Chondrocyte (in vitro differentiated cells): Measurements from ENCODE around the gene IFNL4. TPM values are rescaled to one million over a fixed set of nuclear protein-coding genes. Genes with fewer than 3 reads are reported as not detected.
"Not testable (repeated sequence)": the region's sequence is repeated elsewhere in the genome, so short reads cannot be mapped to it uniquely, and the experiment has no call there.

Experiments
- DNase-seq: peaks from one replicate; pipeline ENCODE4 v3.0.0; 2021; ENCODE audit warnings: mixed read lengths, low spot score
- H3K27ac Mint-ChIP-seq: one replicate; pipeline ENCODE4 v1.8.0; 2021; ENCODE audit warnings: mild to moderate bottlenecking, moderate library complexity, mixed read lengths; ENCODE audit not compliant: unreplicated experiment
- H3K27me3 Mint-ChIP-seq: 2 replicates; pipeline ENCODE4 v1.8.0; 2021; ENCODE audit warnings: low read depth, mixed read lengths
- H3K36me3 Mint-ChIP-seq: 2 replicates; pipeline ENCODE4 v1.8.0; 2021; ENCODE audit warnings: low read depth, mixed read lengths
- H3K4me1 Mint-ChIP-seq: 2 replicates; pipeline ENCODE4 v1.8.0; 2021; ENCODE audit warnings: low read depth, mild to moderate bottlenecking, mixed read lengths
- H3K4me3 Mint-ChIP-seq: one replicate; pipeline ENCODE4 v1.8.0; 2021; ENCODE audit warnings: mild to moderate bottlenecking, moderate library complexity, mixed read lengths; ENCODE audit not compliant: unreplicated experiment
- H3K9me3 Mint-ChIP-seq: 2 replicates; pipeline ENCODE4 v1.8.0; 2021; ENCODE audit warnings: low read depth, mixed read lengths
- total RNA-seq: library from RNA; stranded (reverse); gene quantifications from 3 replicates; pipeline ENCODE4 v1.2.1, GENCODE V29; 2021
- TF ChIP-seq, protein P1 (sequence below): fragments of 200-600 bp; sonication (generic); IDR thresholded peaks from 2 replicates; pipeline ENCODE4 v1.5.0; 2021; ENCODE audit warnings: antibody characterized with exemption, mild to moderate bottlenecking, moderate library complexity

Gene IFNL4
- total RNA-seq, 1 donor from 2014 or later, result not detected

- Mint-ChIP-seq H3K4me3 (no peak overlapping the region), H3K27ac (no peak overlapping the region), H3K36me3 (peaks cover 2% of the 10 kb centered on the region), H3K27me3 (peaks cover 43% of the 10 kb centered on the region), H3K4me1 (no peaks in the 10 kb centered on the region), H3K9me3 (peaks cover 19% of the 10 kb centered on the region)
- DNase-seq, result no peak
- TF ChIP-seq, protein P1, sequence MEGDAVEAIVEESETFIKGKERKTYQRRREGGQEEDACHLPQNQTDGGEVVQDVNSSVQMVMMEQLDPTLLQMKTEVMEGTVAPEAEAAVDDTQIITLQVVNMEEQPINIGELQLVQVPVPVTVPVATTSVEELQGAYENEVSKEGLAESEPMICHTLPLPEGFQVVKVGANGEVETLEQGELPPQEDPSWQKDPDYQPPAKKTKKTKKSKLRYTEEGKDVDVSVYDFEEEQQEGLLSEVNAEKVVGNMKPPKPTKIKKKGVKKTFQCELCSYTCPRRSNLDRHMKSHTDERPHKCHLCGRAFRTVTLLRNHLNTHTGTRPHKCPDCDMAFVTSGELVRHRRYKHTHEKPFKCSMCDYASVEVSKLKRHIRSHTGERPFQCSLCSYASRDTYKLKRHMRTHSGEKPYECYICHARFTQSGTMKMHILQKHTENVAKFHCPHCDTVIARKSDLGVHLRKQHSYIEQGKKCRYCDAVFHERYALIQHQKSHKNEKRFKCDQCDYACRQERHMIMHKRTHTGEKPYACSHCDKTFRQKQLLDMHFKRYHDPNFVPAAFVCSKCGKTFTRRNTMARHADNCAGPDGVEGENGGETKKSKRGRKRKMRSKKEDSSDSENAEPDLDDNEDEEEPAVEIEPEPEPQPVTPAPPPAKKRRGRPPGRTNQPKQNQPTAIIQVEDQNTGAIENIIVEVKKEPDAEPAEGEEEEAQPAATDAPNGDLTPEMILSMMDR, result no peak
These were observed 35.4 kb upstream of the IFNL4 start for GRCh38 chr19:39284032-39284431.

- Mint-ChIP-seq H3K9me3 (peaks cover 19% of the 10 kb centered on the region), H3K4me3 (no peak overlapping the region), H3K27me3 (peaks cover 44% of the 10 kb centered on the region), H3K4me1 (no peaks in the 10 kb centered on the region), H3K36me3 (peaks cover 2% of the 10 kb centered on the region), H3K27ac (no peak overlapping the region)
- TF ChIP-seq, protein P1, result no peak
- DNase-seq, result no peak
These were observed 33.4 kb upstream of the IFNL4 start for GRCh38 chr19:39282021-39282420.

DNA sequence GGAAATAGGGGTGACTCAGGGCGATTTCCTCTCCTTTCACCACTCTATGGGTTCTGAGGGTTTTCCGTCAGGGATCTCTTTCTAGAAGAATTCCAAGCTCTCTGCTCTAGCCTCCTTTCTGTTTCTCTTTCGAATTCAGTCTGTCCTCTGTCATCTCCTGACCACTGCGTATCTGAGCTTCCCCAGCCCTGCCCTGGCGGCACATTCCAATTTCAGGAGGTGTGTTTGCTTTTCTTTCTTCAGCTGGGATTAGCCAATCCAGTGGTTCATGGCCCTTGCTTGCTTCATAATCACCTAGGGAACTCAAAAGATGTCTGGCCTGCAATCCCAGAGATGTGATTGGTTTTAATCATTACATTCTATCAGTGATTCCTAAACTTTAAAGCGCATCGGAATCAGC is 28.9 kb upstream of the IFNL4 start:
- Mint-ChIP-seq H3K9me3 (peaks cover 10% of the 10 kb centered on the region), H3K4me1 (no peaks in the 10 kb centered on the region), H3K27me3 (peaks cover 37% of the 10 kb centered on the region), H3K36me3 (no peaks in the 10 kb centered on the region), H3K27ac (no peak overlapping the region), H3K4me3 (no peak overlapping the region)
- TF ChIP-seq, protein P1, result no peak
- DNase-seq, result no peak

- no peaks in the 10 kb centered on the region for H3K36me3 Mint-ChIP-seq
- H3K27ac Mint-ChIP-seq, result no peak overlapping the region
- peaks cover 38% of the 10 kb centered on the region for H3K27me3 Mint-ChIP-seq
- no peaks in the 10 kb centered on the region for H3K4me1 Mint-ChIP-seq
- peak; percentile 4 for DNase-seq
- no peak overlapping the region for H3K4me3 Mint-ChIP-seq
- TF ChIP-seq, protein P1, result no peak
- H3K9me3 Mint-ChIP-seq, result peaks cover 5% of the 10 kb centered on the region
These were observed 28.1 kb upstream of the IFNL4 start for GRCh38 chr19:39276740-39277139.

DNA sequence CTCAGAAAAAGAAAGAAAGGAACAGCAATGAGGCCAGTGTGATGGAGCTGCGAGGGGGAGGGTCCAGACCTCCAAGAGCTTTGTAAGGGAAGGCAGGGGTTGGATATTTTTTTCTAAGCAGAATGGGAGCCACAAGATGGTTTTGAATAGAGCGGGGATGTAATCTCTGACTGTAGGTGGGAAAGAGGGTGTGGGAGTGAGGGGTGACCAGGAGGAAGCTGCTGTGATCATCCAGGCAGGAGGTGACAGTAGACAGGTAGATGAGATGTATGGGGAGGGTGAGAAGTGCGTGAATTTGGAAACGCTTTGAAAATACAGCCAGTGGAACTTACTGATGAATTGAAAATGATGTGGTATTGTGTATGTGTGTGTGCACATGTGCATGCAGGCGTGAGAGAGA is 26.9 kb upstream of the IFNL4 start:
- DNase-seq, result no peak
- H3K36me3 Mint-ChIP-seq, result no peaks in the 10 kb centered on the region
- H3K4me3 Mint-ChIP-seq, result no peak overlapping the region
- peaks cover 43% of the 10 kb centered on the region for H3K27me3 Mint-ChIP-seq
- no peaks in the 10 kb centered on the region for H3K9me3 Mint-ChIP-seq
- H3K27ac Mint-ChIP-seq, result no peak overlapping the region
- no peaks in the 10 kb centered on the region for H3K4me1 Mint-ChIP-seq
- TF ChIP-seq, protein P1, result no peak

DNA sequence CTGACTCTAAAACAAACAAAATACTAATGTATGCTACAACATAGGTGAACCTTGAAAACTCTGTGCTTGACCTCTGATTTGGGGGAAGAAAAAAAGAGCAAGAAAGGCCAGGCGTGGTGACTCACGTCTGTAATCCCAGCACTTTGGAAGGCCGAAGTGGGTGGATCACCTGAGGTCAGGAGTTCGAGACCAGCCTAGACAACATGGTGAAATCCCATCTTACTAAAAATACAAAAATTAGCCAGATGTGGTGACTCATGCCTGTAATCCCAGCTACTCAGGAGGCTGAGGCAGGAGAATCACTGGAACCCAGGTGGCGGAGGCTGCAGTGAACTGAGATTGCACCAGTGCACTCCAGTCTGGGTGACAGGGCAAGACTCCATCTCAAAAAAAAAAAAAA is 25.2 kb upstream of the IFNL4 start:
- peaks cover 52% of the 10 kb centered on the region for H3K27me3 Mint-ChIP-seq
- DNase-seq, H3K36me3 Mint-ChIP-seq, H3K4me3 Mint-ChIP-seq, H3K27ac Mint-ChIP-seq, H3K4me1 Mint-ChIP-seq, H3K9me3 Mint-ChIP-seq: not testable (repeated sequence)
